Jurkat, Clone E6-1 (cell line): Measurements from ENCODE around the gene ZDHHC6.
"Not testable (repeated sequence)": the region's sequence is repeated elsewhere in the genome, so short reads cannot be mapped to it uniquely, and the experiment has no call there.

Experiments used
- DNase-seq: peaks from one replicate; pipeline ENCODE4 v3.0.0-alpha.2; 2011; ENCODE audit warnings: low read depth, low spot score
- H3K4me3 ChIP-seq: 2 replicates; pipeline ENCODE4 v1.5.1; 2011; ENCODE audit warnings: mild to moderate bottlenecking, low read length, control low read depth, moderate library complexity

Gene ZDHHC6

DNA sequence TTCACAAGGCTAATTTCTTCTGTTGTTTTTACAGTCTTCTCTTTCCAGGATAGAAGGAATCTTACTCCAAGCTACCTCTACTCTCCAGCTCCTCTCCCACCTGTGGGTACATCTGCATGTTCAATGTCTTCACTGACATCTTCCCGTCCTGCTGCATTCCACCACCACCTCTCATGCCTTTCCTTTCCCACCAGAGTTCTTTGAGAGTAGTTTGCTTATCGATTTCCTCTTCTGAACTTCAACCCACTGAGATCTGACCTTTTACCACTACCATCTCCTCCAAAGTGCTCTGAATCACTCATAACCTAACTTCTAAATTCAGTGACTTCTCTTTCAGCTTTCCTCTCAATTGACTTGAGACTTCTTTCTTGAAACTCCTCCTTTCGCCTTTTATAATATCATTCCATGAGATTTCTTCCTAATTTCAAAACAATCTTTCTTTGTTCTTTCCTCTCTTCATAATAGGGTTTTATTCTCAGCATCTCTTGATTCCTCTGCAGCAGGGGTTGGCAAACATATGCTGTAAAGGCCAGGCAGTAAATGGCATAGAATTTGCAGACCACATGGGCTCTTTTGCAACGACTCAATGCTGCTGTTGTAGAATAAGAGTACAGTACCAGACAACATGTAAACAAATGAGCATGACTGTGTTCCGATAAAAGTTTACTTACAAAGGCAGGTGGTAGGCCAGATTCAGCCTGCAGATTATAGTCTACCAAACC lies 50.7 kb downstream of the ZDHHC6 start:
- DNase-seq, result no peak
- no peak overlapping the region for H3K4me3 ChIP-seq

DNA sequence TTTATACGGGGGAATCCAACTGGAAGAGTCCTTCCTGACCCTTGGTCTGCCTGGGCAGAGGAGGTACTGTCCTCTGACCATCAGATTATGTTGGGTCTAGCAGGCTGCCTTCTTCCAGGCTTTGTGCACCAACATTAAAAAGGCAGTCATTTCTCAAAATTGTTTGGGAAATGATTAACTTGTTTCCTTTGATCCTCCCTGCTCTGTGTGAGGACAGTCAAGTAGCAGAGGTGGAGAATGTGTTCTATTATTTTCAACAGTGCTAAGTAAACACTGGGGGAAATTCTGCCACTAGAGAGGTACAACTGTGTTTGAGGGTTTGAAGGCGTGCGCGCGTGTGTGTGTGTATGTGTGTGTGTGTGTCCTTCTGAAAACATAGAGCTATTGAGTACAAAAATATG lies 52.2 kb downstream of the ZDHHC6 start:
- DNase-seq, result no peak
- H3K4me3 ChIP-seq, result no peak overlapping the region

GRCh38 chr10:112393827-112394226 lies 52.9 kb downstream of the ZDHHC6 start:
- H3K4me3 ChIP-seq, result no peak overlapping the region
- DNase-seq, result no peak

DNA sequence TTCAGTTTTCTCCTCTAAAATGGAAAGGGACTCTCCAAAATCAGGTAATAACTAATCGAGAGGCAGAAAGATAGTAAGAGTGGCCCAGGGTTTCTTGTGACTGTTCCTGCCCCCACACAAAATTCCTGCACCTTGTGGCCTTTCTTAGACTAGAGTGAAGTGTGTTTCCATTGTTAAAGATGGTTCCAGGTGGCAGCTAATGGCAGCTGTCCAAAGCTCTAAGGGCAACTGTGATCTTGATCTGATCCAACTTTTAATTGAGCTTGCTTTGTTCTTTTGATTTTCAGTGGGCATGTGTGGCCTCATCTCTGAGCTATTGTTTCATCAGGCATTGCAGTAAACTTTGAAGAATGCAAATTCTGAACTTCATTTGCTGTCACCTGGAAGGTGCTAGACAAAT lies 53.4 kb downstream of the ZDHHC6 start:
- H3K4me3 ChIP-seq, result no peak overlapping the region
- DNase-seq, result no peak

- no peak for DNase-seq
- no peak overlapping the region for H3K4me3 ChIP-seq
Observed at GRCh38 chr10:112390125-112390703, 56.5 kb downstream of the ZDHHC6 start.

DNA sequence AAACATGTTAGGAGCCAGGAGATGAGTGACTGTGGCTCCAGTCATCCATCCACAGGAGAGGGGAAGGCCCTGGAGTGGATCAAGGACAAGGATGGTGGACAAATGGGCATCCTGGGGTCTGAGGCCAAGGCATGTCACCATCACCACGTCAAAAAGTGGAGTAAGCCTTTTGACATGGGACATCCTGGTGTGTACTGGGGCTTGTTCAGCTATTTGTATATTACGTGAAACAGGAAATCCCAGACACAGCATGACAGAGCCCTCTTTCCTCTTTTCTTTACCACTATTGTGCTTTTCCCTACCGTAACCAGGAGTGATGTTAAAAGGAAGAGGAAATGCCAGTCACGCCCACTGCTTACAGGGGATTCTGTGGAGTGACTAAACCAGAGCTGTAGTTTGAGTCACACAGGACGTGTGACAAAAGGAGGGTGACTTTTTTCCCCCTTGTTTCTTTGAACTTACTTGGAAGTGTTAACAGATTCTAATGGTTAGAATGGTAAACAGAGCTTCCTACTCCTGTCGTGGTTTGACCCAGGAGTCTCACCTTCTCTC lies 57.4 kb downstream of the ZDHHC6 start:
- peak; percentile 35 for DNase-seq
- no peak overlapping the region for H3K4me3 ChIP-seq

DNA sequence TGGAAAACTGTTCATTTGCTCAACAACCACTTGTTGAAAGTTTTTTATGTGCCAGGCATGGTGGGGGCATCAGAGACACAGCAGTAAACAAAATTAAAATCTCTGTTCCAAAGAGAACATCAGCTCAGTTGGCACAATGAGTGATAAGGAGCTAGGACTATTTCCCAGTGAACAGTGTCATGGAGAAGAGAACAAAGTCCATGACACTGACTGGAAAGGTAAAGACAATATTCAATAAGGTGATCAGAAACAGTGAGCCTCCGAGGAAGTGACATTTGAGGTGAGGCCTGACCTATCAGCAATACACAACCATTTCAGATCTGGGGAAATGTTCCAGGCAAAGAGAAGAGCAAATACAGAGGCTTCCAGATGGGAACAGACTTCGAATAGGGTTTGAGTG lies 58.2 kb downstream of the ZDHHC6 start:
- H3K4me3 ChIP-seq, result no peak overlapping the region
- DNase-seq, result no peak

GRCh38 chr10:112388056-112388455 lies 58.7 kb downstream of the ZDHHC6 start:
- H3K4me3 ChIP-seq, DNase-seq: not testable (repeated sequence)

DNA sequence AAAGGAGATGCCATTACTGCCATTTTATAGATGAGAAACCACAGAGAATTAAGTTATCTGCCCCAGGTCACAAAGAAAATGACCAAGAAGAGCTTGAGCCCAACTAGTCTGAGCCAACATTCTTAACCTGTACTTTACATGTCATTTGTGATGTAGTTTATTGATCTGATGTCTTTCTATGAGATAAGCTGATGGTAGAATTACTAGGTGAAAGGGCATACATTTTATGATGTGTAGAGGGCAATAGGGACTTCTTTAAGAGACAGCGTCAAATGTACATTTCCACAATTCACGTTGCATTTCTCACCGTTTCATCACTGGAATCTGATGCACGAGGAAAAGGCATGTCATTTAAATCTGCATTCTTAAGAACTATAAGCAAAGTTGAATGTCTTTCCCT lies 61.5 kb downstream of the ZDHHC6 start:
- no peak for DNase-seq
- H3K4me3 ChIP-seq, result no peak overlapping the region

GRCh38 chr10:112384141-112384540 lies 62.6 kb downstream of the ZDHHC6 start:
- H3K4me3 ChIP-seq, result no peak overlapping the region
- DNase-seq, result no peak

- DNase-seq, result no peak
- no peak overlapping the region for H3K4me3 ChIP-seq
Observed at GRCh38 chr10:112383325-112383724, 63.4 kb downstream of the ZDHHC6 start.

GRCh38 chr10:112382515-112383235 lies 64.0 kb downstream of the ZDHHC6 start:
- DNase-seq, result no peak
- no peak overlapping the region for H3K4me3 ChIP-seq
